Esophagus muscularis mucosa (tissue), 4 donors: ENCODE data around the gene PPP1R37. TPM values are rescaled to one million over a fixed set of nuclear protein-coding genes. Genes with fewer than 3 reads are reported as not detected.
A peak's percentile ranks its signal among the peaks of the same experiment; 100 is the strongest.

Experiments
- DNase-seq: peaks from one replicate; pipeline ENCODE4 v3.0.0-alpha.2; 2017; ENCODE audit errors: extremely low spot score
- H3K27ac ChIP-seq, 4 donors: fragments of 200-600 bp; sonication (generic); replicated peaks in 1 of 4; 1 replicate in 3 of 4; 2 replicates in 1 of 4; pipeline ENCODE4 v1.5.1; 2016 to 2019; ENCODE audit warnings: mild to moderate bottlenecking in 1 of 4
- H3K27me3 ChIP-seq, 4 donors: fragments of 200-600 bp; sonication (generic); one replicate each; pipeline versions ENCODE4 v1.5.1 to v1.6.0; 2016 to 2019
- H3K36me3 ChIP-seq, 4 donors: fragments of 200-600 bp; sonication (generic); one replicate each; pipeline ENCODE4 v1.5.1; 2016 to 2019
- H3K4me1 ChIP-seq, 4 donors: fragments of 200-600 bp; sonication (generic); one replicate each; pipeline ENCODE4 v1.5.1; 2016 to 2019
- H3K4me3 ChIP-seq, 4 donors: fragments of 200-600 bp; sonication (generic); 1 replicate in 2 of 4; 2 replicates in 2 of 4; pipeline ENCODE4 v1.5.1; 2016 to 2019; ENCODE audit warnings: mild to moderate bottlenecking in 4 of 4, moderate library complexity in 1 of 4
- H3K9me3 ChIP-seq, 4 donors: fragments of 200-600 bp; sonication (generic); 1 replicate in 3 of 4; 2 replicates in 1 of 4; pipeline ENCODE4 v1.5.1; 2016 to 2019
- EP300 ChIP-seq: sonication (generic); formaldehyde crosslinking; IDR thresholded peaks from one replicate; pipeline ENCODE4 v1.6.1; 2017; ENCODE audit warnings: antibody characterized with exemption
- POLR2A ChIP-seq: fragments of 450-650 bp; IDR thresholded peaks from one replicate; pipeline ENCODE4 v1.6.1; 2017; ENCODE audit warnings: antibody characterized with exemption, moderate library complexity, mild to moderate bottlenecking, low read depth
- POLR2AphosphoS5 ChIP-seq, 2 donors: sonication (generic); formaldehyde crosslinking; IDR thresholded peaks; one replicate each; pipeline ENCODE4 v1.6.1; 2017; ENCODE audit warnings: antibody characterized with exemption in 2 of 2
- WGBS: methylation state at CpG from one replicate; pipeline ENCODE4 v1.1.5; 2018; 5-methylcytosine and 5-hydroxymethylcytosine counted together
- intact Hi-C: fragments of 100-400 bp; cut with DNase I; formaldehyde crosslinking; loops from one replicate; pipeline ENCODE4 v1.15.1; 2023
- total RNA-seq, 4 donors: library from RNA; depleted of rRNA; stranded (reverse); fragments of >200 nt; gene quantifications; one replicate each; pipeline versions ENCODE4 v1.1.0 to v1.2.1, GENCODE V29; 2016
- TF ChIP-seq, protein P1 (sequence below), 3 experiments: fragments of 200-600 bp in 2 of 3; fragments of 450-650 bp in 1 of 3; sonication (generic) in 2 of 3; IDR thresholded peaks; one replicate each; pipeline ENCODE4 v1.5.1; 2017 to 2019; ENCODE audit warnings: antibody characterized with exemption in 3 of 3, mild to moderate bottlenecking in 2 of 3, moderate library complexity in 1 of 3

Gene PPP1R37
- total RNA-seq, 4 donors from 2014 or later = 21.0 to 46.7 (median 28.3) TPM

DNA sequence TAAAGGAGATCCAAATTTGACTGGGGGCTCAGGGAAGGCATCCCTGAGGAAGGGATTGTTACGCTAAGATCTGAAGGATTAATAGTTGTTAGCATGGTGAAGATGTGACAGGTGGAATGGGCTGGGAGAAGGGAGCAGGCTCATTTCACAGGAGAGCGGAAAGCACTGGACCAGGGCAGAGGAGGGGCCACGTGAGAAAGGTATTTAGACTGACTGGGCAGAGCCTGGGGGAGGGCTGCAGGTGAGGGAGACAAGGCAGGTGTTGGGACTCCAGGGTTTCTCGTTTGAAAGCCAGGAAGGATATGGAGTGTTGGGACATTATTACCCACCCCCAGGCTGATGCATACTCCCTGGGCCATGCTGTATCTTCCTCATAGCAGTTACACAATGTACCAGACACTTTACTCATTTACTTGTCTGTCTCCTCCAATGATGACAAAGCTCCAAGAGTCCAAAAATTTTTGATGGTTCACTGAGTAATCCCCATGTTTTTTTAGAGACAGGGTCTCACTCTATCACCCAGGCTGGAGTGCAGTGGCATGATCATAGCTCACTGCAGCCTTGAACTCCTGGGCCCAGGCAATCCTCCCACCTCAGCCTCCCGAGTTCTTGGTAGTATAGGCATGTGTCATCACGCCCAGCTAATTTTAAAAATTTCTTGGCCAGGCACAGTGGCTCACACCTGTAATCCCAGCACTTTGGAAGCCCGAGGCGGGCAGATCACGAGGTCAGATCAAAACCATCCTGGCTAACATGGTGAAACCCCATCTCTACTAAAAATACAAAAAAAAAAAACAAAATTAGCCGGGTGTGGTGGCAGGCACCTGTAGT is 82.8 kb downstream of the PPP1R37 start:
- no peak for DNase-seq
- no peak overlapping the region for H3K27ac ChIP-seq
- H3K4me1 ChIP-seq = peaks cover 33 to 47% (median 40%) of the 10 kb centered on the region in 4 donors
- TF ChIP-seq POLR2AphosphoS5 (IDR thresholded peaks at IDR 0.05) (no peak), POLR2A (no peak), EP300 (no peak)
- TF ChIP-seq, protein P1, sequence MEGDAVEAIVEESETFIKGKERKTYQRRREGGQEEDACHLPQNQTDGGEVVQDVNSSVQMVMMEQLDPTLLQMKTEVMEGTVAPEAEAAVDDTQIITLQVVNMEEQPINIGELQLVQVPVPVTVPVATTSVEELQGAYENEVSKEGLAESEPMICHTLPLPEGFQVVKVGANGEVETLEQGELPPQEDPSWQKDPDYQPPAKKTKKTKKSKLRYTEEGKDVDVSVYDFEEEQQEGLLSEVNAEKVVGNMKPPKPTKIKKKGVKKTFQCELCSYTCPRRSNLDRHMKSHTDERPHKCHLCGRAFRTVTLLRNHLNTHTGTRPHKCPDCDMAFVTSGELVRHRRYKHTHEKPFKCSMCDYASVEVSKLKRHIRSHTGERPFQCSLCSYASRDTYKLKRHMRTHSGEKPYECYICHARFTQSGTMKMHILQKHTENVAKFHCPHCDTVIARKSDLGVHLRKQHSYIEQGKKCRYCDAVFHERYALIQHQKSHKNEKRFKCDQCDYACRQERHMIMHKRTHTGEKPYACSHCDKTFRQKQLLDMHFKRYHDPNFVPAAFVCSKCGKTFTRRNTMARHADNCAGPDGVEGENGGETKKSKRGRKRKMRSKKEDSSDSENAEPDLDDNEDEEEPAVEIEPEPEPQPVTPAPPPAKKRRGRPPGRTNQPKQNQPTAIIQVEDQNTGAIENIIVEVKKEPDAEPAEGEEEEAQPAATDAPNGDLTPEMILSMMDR (IDR thresholded peaks at IDR 0.05) = no peak
- no peaks in the 10 kb centered on the region for H3K9me3 ChIP-seq
- H3K36me3 ChIP-seq = peaks cover 0 to 3% (median 0%) of the 10 kb centered on the region in 4 donors
- intact Hi-C loops = loop anchor here (5.0 kb wide), 1 partner anchor 83 kb away; the partner anchor contains the start of gene PPP1R37
- no peaks in the 10 kb centered on the region for H3K27me3 ChIP-seq
- H3K4me3 ChIP-seq = no peak overlapping the region
- 83% methylated on average over 10 of the region's 10 CpGs for WGBS

DNA sequence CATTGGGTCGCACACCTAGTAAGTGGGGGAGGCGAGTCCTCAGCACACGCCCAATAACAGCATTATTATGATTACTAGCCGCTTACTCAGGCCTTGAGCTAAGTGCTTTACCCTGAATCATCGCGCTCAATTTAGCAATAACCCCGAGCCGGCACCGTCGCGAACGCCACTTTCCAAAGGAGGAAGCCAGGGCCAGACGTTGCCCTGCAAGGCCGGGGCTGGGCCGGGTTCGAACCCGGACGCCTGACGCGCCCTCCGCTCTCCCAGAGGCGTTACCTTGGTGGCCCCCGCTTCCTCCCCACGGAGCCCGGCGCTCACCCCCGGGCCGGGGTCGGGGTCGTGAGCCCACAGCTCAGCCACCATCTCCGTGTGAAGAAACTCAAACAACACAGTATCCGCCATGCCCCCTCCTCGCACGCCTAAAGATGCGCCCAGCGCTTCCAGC is 84.9 kb downstream of the PPP1R37 start, which contains the start of gene TRAPPC6A:
Gene TRAPPC6A (minus strand): TSS at position 421 of the 445 bp plus-strand sequence. CDS start 19 bp downstream, at position 402.
- Histone ChIP-seq H3K9me3 (no peaks in the 10 kb centered on the region), H3K4me3 (peak within 1 kb of the TSS; percentile 70 to 79 (median 74)), H3K4me1 (peaks cover 27 to 48% (median 44%) of the 10 kb centered on the region in 4 donors), H3K36me3 (peaks cover 0 to 17% (median 4%) of the 10 kb centered on the region in 4 donors), H3K27me3 (no peaks in the 10 kb centered on the region), H3K27ac (peak within 1 kb of the TSS; percentile 90 to 93 (median 92))
- intact Hi-C loops = loop anchor here (5.0 kb wide), 1 partner anchor 86 kb away; the partner anchor contains the start of gene PPP1R37
- 0% methylated on average over 29 of the region's 36 CpGs for WGBS
- TF ChIP-seq, protein P1 (IDR thresholded peaks at IDR 0.05) = no peak
- TF ChIP-seq POLR2AphosphoS5 (IDR thresholded peaks at IDR 0.05) (peak in 1 of 2 donors; percentile 93), EP300 (no peak), POLR2A (peak; percentile 40)
- no peak for DNase-seq

DNA sequence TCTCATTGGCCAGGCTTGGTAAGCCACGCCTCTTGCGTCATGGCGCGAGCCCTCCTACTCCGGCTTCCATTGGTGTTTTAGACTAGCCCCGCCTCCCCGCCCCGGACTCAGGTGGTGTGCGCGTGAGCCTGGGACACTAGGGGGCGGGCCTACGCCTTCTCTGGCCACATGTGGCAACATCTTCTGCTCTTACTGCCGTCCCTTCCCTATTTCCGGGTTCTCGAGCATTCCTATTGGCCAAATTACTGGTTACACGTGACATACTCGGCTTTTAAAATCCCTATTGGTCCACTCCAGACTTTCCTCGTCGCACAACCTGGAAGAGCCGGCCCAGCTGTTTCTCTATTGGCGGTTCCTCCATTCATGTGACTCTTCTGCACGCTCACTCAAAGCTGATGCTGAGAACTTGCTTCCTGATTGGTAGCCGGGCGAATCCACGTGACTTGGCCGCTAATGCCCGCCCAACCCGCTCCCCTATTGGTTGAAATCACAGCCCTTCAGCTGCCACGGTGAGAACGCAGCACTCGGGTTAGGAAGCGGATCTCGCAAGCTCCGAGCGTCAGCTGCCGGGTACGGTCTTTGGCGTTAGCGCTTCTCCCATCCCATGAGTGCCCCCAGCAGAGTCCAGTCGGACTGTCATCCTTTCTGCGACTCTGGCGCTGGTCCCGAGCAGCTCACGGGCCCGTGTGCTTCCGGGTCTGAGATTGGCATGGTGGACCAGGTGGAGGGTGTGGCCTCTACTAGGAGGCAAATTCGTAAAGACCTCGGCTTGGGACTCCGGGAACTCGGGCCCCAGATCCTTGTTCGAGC is 85.5 kb downstream of the PPP1R37 start, which contains the start of gene BLOC1S3:
Gene BLOC1S3 (plus strand): TSS at position 523 of the 810 bp plus-strand sequence. CDS start 513 bp downstream, outside the sequence.
- peak; percentile 100 for DNase-seq
- peak; percentile 92 to 96 for TF ChIP-seq POLR2AphosphoS5 (IDR thresholded peaks at IDR 0.05)
- peak; percentile 90 for TF ChIP-seq POLR2A
- TF ChIP-seq, protein P1 (IDR thresholded peaks at IDR 0.05) = peak; percentile 24 to 33 (median 31)
- TF ChIP-seq EP300 = no peak
- Histone ChIP-seq H3K36me3 (peaks cover 0 to 17% (median 4%) of the 10 kb centered on the region in 4 donors), H3K9me3 (no peaks in the 10 kb centered on the region), H3K27ac (peak within 1 kb of the TSS; percentile 90 to 93 (median 92)), H3K4me3 (peak within 1 kb of the TSS; percentile 70 to 79 (median 74)), H3K4me1 (peaks cover 27 to 47% (median 42%) of the 10 kb centered on the region in 4 donors), H3K27me3 (no peaks in the 10 kb centered on the region)
- intact Hi-C loops = loop anchor here (5.0 kb wide), 1 partner anchor 86 kb away; the partner anchor contains the start of gene PPP1R37
- WGBS = under 1% methylated on average over 37 of the region's 51 CpGs

DNA sequence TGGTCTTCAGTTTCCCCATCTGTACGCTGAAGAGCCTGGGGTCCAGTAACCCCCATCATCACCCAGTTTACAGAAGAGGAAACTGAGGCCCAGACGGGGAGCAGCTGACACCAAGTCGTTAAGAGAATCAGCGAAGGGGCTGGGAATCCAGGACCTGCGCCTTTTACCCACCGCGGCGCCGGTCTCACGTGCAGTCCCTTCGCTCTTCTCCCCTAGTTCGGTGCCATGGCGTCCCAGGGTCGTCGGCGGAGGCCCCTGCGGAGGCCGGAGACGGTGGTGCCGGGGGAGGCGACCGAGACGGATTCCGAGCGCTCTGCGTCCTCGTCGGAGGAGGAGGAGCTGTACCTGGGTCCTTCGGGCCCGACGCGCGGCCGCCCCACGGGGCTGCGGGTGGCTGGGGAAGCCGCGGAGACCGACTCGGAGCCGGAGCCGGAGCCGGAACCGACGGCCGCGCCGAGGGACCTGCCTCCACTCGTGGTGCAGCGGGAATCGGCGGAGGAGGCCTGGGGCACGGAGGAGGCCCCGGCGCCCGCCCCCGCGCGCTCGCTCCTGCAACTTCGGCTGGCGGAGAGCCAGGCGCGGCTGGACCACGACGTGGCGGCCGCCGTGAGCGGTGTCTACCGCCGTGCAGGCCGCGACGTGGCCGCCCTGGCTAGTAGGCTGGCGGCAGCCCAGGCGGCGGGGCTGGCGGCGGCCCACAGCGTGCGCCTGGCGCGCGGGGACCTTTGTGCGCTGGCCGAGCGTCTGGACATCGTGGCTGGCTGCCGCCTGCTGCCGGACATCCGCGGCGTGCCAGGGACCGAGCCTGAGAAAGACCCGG is 86.3 kb downstream of the PPP1R37 start:
- TF ChIP-seq POLR2AphosphoS5 (IDR thresholded peaks at IDR 0.05) (no peak), POLR2A (no peak), EP300 (no peak)
- TF ChIP-seq, protein P1 (IDR thresholded peaks at IDR 0.05) = no peak
- DNase-seq = no peak
- peaks cover 0 to 17% (median 4%) of the 10 kb centered on the region in 4 donors for H3K36me3 ChIP-seq
- no peaks in the 10 kb centered on the region for H3K9me3 ChIP-seq
- intact Hi-C loops = loop anchor here (5.0 kb wide), 1 partner anchor 87 kb away; the partner anchor contains the start of gene PPP1R37
- H3K4me1 ChIP-seq = peaks cover 27 to 47% (median 40%) of the 10 kb centered on the region in 4 donors
- H3K4me3 ChIP-seq = peak overlapping the region; percentile 70 to 79 (median 74)
- H3K27me3 ChIP-seq = no peaks in the 10 kb centered on the region
- H3K27ac ChIP-seq = peak overlapping the region; percentile 86 to 92 (median 90)
- WGBS = 0% methylated on average over 8 of the region's 97 CpGs
